ENCODE results near the gene PTPN21. TPM values are rescaled to one million over a fixed set of nuclear protein-coding genes. Genes with fewer than 3 reads are reported as not detected.

Gene PTPN21
- total and polyA plus RNA-seq, 4 experiments from 2014 or later: not detected

DNA sequence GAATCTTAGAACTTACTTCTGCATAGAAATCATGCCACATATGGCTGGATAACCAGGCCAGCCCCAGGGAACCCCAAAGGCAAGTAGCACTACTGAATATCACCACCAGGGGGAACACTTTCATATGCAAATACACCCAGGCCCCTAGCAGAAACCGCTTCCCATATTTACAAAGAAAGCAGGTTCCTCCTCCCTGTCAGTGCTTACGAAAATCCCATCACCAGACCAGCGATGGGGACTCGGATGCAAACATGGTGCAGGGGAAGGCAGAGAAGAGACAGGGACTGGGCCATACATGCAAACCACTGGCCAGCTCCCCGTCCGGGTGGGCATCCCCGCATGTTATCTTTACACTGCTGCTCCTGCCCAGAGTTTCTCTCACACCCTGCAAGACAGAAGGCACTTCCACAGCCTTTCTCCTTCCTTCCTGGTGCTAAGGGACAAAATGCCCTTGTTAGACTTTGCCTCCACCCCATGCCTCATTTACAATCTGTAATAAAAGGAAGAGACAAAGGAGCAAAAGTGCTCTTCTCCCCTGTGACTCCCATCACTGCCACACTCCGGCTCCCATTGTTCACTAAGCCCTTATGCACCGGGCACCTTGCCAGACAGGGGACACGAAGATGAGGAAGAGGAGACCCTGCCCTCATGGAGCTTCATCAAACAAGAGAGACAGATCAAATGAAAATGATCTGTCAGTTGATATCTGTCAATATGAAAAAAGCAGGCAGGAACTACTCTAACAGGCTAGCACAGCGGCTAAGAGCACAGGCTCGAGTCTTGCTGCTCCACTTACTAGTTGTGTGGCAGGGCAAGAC is 62.3 kb downstream of the PTPN21 start:
- Histone ChIP-seq H3K9me3 (ENCODE audit: control insufficient read depth in 1 of 2, low read length in 2 of 2) (no peaks in the 10 kb centered on the region), H3K27me3 (ENCODE audit: insufficient read depth, low read length) (no peaks in the 10 kb centered on the region), H3K27ac (ENCODE audit: low read depth, low read length) (no peak overlapping the region), H3K4me3 (ENCODE audit: low read length in 2 of 2) (no peak overlapping the region), H3K4me1 (ENCODE audit: insufficient read depth, low read length) (no peaks in the 10 kb centered on the region), H3K36me3 (ENCODE audit: insufficient read depth, low read length) (no peaks in the 10 kb centered on the region)
- Mint-ChIP-seq H3K36me3 (no peaks in the 10 kb centered on the region), H3K9me3 (no peaks in the 10 kb centered on the region), H3K4me3 (no peak overlapping the region), H3K27me3 (peaks cover 1 to 3% of the 10 kb centered on the region in 2 donors), H3K27ac (peak overlapping the region in 1 of 7 donors; percentile 15), H3K4me1 (no peaks in the 10 kb centered on the region)
- ChIA-PET CTCF (ENCODE audit: partially characterized antibody) (interaction anchor here (0.7 to 2.1 kb wide), 9 partner anchors 10 to 547 kb away, joined by 3 to 6 read pairs (median 3); no protein-coding TSS in a partner anchor), POLR2A (ENCODE audit: partially characterized antibody) (no interaction called here)
- peak; percentile 53 to 65 (median 56) for DNase-seq
- intact Hi-C loops (cut with micrococcal nuclease): loop anchor here (2.0 kb wide), 2 partner anchors 64 to 1422 kb away; no protein-coding TSS in a partner anchor

- CTCF ChIA-PET (ENCODE audit: partially characterized antibody): interaction anchor here (1.5 kb wide), 1 partner anchor 8 kb away, joined by 8 read pairs; no protein-coding TSS in a partner anchor
Measured at GRCh38 chr14:88490168-88490567, 64.6 kb downstream of the PTPN21 start.

GRCh38 chr14:88488897-88489296 is 65.9 kb downstream of the PTPN21 start:
- ChIA-PET POLR2A (ENCODE audit: partially characterized antibody) (no interaction called here), CTCF (ENCODE audit: partially characterized antibody) (interaction anchor here (1.0 to 1.5 kb wide), 2 partner anchors 10 to 27 kb away, joined by 3 to 8 read pairs; no protein-coding TSS in a partner anchor)
- Mint-ChIP-seq H3K4me1 (no peaks in the 10 kb centered on the region), H3K27me3 (peaks cover 3% of the 10 kb centered on the region in 2 donors), H3K36me3 (no peaks in the 10 kb centered on the region), H3K4me3 (no peak overlapping the region), H3K9me3 (no peaks in the 10 kb centered on the region), H3K27ac (no peak overlapping the region)
- DNase-seq: no peak
- Histone ChIP-seq H3K4me3 (ENCODE audit: low read length in 2 of 2) (no peak overlapping the region), H3K9me3 (ENCODE audit: control insufficient read depth in 1 of 2, low read length in 2 of 2) (no peaks in the 10 kb centered on the region), H3K4me1 (ENCODE audit: insufficient read depth, low read length) (no peaks in the 10 kb centered on the region), H3K27ac (ENCODE audit: low read depth, low read length) (no peak overlapping the region), H3K36me3 (ENCODE audit: insufficient read depth, low read length) (no peaks in the 10 kb centered on the region), H3K27me3 (ENCODE audit: insufficient read depth, low read length) (no peaks in the 10 kb centered on the region)
- intact Hi-C loops (cut with micrococcal nuclease): no loop called here

More at GRCh38 chr14:88490168-88490567, 64.6 kb downstream of the PTPN21 start:
- H3K27ac ChIP-seq (ENCODE audit: low read depth, low read length): no peak overlapping the region
- POLR2A ChIA-PET (ENCODE audit: partially characterized antibody): no interaction called here
- Mint-ChIP-seq H3K27me3 (peaks cover 3% of the 10 kb centered on the region in 2 donors), H3K36me3 (no peaks in the 10 kb centered on the region), H3K27ac (no peak overlapping the region), H3K9me3 (no peaks in the 10 kb centered on the region), H3K4me1 (no peaks in the 10 kb centered on the region), H3K4me3 (no peak overlapping the region)
- H3K9me3 ChIP-seq (ENCODE audit: control insufficient read depth in 1 of 2, low read length in 2 of 2): no peaks in the 10 kb centered on the region
- no peak overlapping the region for H3K4me3 ChIP-seq (ENCODE audit: low read length in 2 of 2)
- DNase-seq: no peak
- H3K36me3 ChIP-seq (ENCODE audit: insufficient read depth, low read length): no peaks in the 10 kb centered on the region
- H3K4me1 ChIP-seq (ENCODE audit: insufficient read depth, low read length): no peaks in the 10 kb centered on the region
- H3K27me3 ChIP-seq (ENCODE audit: insufficient read depth, low read length): no peaks in the 10 kb centered on the region
- intact Hi-C loops (cut with micrococcal nuclease): no loop called here

GRCh38 chr14:88488081-88488480 is 66.7 kb downstream of the PTPN21 start:
- Histone ChIP-seq H3K4me1 (ENCODE audit: insufficient read depth, low read length) (no peaks in the 10 kb centered on the region), H3K27ac (ENCODE audit: low read depth, low read length) (no peak overlapping the region), H3K36me3 (ENCODE audit: insufficient read depth, low read length) (no peaks in the 10 kb centered on the region), H3K27me3 (ENCODE audit: insufficient read depth, low read length) (no peaks in the 10 kb centered on the region), H3K4me3 (ENCODE audit: low read length in 2 of 2) (no peak overlapping the region), H3K9me3 (ENCODE audit: control insufficient read depth in 1 of 2, low read length in 2 of 2) (no peaks in the 10 kb centered on the region)
- no peak for DNase-seq
- Mint-ChIP-seq H3K27ac (no peak overlapping the region), H3K27me3 (peaks cover 4 to 9% of the 10 kb centered on the region in 2 donors), H3K9me3 (no peaks in the 10 kb centered on the region), H3K4me1 (no peaks in the 10 kb centered on the region), H3K4me3 (no peak overlapping the region), H3K36me3 (no peaks in the 10 kb centered on the region)
- intact Hi-C loops (cut with micrococcal nuclease): no loop called here
- CTCF ChIA-PET (ENCODE audit: partially characterized antibody): no interaction called here
- POLR2A ChIA-PET (ENCODE audit: partially characterized antibody): no interaction called here

DNA sequence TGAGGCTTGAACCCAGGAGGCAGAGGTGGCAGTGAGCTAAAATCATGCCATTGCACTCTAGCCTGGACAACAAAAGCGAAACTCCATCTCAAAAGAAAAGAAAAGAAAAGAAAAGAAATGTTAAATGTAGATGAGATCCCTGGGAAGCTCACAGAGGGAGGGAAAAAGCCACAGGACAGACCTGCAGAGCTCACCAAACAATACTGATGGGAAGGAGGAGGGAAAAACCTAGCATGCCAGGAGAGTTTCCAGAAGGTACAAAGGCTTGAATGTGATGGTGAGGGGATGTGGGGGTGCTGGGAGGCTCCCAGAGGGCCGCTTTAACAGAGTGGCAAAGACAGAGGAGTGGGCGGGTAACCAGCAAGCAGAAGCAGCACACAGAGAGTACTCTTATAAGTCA is 72.3 kb downstream of the PTPN21 start:
- Mint-ChIP-seq H3K4me1 (no peaks in the 10 kb centered on the region), H3K4me3 (no peak overlapping the region), H3K27ac (no peak overlapping the region), H3K9me3 (peaks cover 0 to 4% (median 0%) of the 10 kb centered on the region in 8 donors), H3K27me3 (peaks cover 11 to 13% of the 10 kb centered on the region in 2 donors), H3K36me3 (no peaks in the 10 kb centered on the region)
- H3K36me3 ChIP-seq (ENCODE audit: insufficient read depth, low read length): no peaks in the 10 kb centered on the region
- no peaks in the 10 kb centered on the region for H3K27me3 ChIP-seq (ENCODE audit: insufficient read depth, low read length)
- no peak for DNase-seq
- H3K4me1 ChIP-seq (ENCODE audit: insufficient read depth, low read length): no peaks in the 10 kb centered on the region
- H3K4me3 ChIP-seq (ENCODE audit: low read length in 2 of 2): no peak overlapping the region
- ChIA-PET POLR2A (ENCODE audit: partially characterized antibody) (no interaction called here), CTCF (ENCODE audit: partially characterized antibody) (no interaction called here)
- H3K9me3 ChIP-seq (ENCODE audit: control insufficient read depth in 1 of 2, low read length in 2 of 2): no peaks in the 10 kb centered on the region
- H3K27ac ChIP-seq (ENCODE audit: low read depth, low read length): no peak overlapping the region
- intact Hi-C loops (cut with micrococcal nuclease): no loop called here

DNA sequence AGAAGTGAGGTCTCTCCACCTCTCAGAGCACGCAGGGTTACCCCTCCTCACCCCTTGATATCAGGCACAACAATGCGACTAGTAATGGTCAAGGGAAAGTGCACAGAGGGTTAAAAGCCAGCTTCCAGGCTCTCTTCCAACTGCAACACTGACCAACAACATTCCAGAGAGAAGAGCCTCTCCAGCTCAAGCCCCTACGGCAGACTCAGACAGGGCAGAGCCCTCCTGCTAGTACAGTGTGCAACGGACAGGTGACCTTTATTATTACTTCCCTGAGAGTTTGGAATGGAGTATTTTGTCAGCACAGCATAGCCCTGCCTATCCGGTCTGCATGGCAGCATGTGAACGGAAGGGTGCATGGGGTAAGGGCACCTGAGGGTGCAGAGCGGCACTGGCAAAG is 73.0 kb downstream of the PTPN21 start:
- intact Hi-C loops (cut with micrococcal nuclease): no loop called here
- no peaks in the 10 kb centered on the region for H3K36me3 ChIP-seq (ENCODE audit: insufficient read depth, low read length)
- H3K4me1 ChIP-seq (ENCODE audit: insufficient read depth, low read length): no peaks in the 10 kb centered on the region
- H3K4me1 Mint-ChIP-seq: no peaks in the 10 kb centered on the region
- no peak overlapping the region for H3K4me3 ChIP-seq (ENCODE audit: low read length in 2 of 2)
- no peak overlapping the region for H3K27ac Mint-ChIP-seq
- H3K4me3 Mint-ChIP-seq: no peak overlapping the region
- no peak for DNase-seq
- peaks cover 0 to 4% (median 0%) of the 10 kb centered on the region in 8 donors for H3K9me3 Mint-ChIP-seq
- H3K27me3 ChIP-seq (ENCODE audit: insufficient read depth, low read length): no peaks in the 10 kb centered on the region
- H3K27me3 Mint-ChIP-seq: peaks cover 11 to 13% of the 10 kb centered on the region in 2 donors
- H3K36me3 Mint-ChIP-seq: no peaks in the 10 kb centered on the region
- H3K9me3 ChIP-seq (ENCODE audit: control insufficient read depth in 1 of 2, low read length in 2 of 2): no peaks in the 10 kb centered on the region
- H3K27ac ChIP-seq (ENCODE audit: low read depth, low read length): no peak overlapping the region
- ChIA-PET POLR2A (ENCODE audit: partially characterized antibody) (no interaction called here), CTCF (ENCODE audit: partially characterized antibody) (no interaction called here)

GRCh38 chr14:88481059-88481458 is 73.7 kb downstream of the PTPN21 start:
- ChIA-PET POLR2A (ENCODE audit: partially characterized antibody) (no interaction called here), CTCF (ENCODE audit: partially characterized antibody) (interaction anchor here (0.9 kb wide), 1 partner anchor 11 kb away, joined by 5 read pairs; no protein-coding TSS in a partner anchor)
- Histone ChIP-seq H3K9me3 (ENCODE audit: control insufficient read depth in 1 of 2, low read length in 2 of 2) (no peaks in the 10 kb centered on the region), H3K4me3 (ENCODE audit: low read length in 2 of 2) (no peak overlapping the region), H3K36me3 (ENCODE audit: insufficient read depth, low read length) (no peaks in the 10 kb centered on the region), H3K27me3 (ENCODE audit: insufficient read depth, low read length) (no peaks in the 10 kb centered on the region), H3K27ac (ENCODE audit: low read depth, low read length) (no peak overlapping the region), H3K4me1 (ENCODE audit: insufficient read depth, low read length) (no peaks in the 10 kb centered on the region)
- Mint-ChIP-seq H3K9me3 (peaks cover 0 to 4% (median 0%) of the 10 kb centered on the region in 8 donors), H3K4me3 (no peak overlapping the region), H3K27me3 (peaks cover 11 to 13% of the 10 kb centered on the region in 2 donors), H3K27ac (no peak overlapping the region), H3K36me3 (no peaks in the 10 kb centered on the region), H3K4me1 (no peaks in the 10 kb centered on the region)
- intact Hi-C loops (cut with micrococcal nuclease): no loop called here
- no peak for DNase-seq
